Omental fat pad (tissue), 4 donors: ENCODE results near the gene TARDBP. TPM values are rescaled to one million over a fixed set of nuclear protein-coding genes. Genes with fewer than 3 reads are reported as not detected.

Experiments
- ATAC-seq: fragments of 150-250 bp; one replicate; pipeline ENCODE4 v1.9.1; 2016; ENCODE audit warnings: mild to moderate bottlenecking, moderate library complexity; ENCODE audit not compliant: low FRiP score
- DNase-seq: peaks from one replicate; pipeline ENCODE4 v3.0.0-alpha.2; 2019; ENCODE audit warnings: low spot score
- CTCF ChIP-seq, 3 donors: fragments of 450-650 bp; IDR thresholded peaks; one replicate each; pipeline ENCODE4 v1.5.1; 2016 to 2017; ENCODE audit warnings: antibody characterized with exemption in 3 of 3, mild to moderate bottlenecking in 3 of 3, moderate library complexity in 2 of 3
- total RNA-seq, 4 donors: library from RNA; depleted of rRNA; stranded (reverse); fragments of >200 nt; gene quantifications; one replicate each; pipeline ENCODE4 v1.1.0, GENCODE V29; 2016

Gene TARDBP
- total RNA-seq, 4 donors from 2014 or later = 73.8 to 188 (median 124) TPM

- ATAC-seq (peak; percentile 19), DNase-seq (no peak)
- TF ChIP-seq CTCF (IDR thresholded peaks at IDR 0.05) = no peak
Observed at GRCh38 chr1:10973552-10973951, 38.9 kb upstream of the TARDBP start.

GRCh38 chr1:10973956-10974881, 38.2 kb upstream of the TARDBP start:
- TF ChIP-seq CTCF (IDR thresholded peaks at IDR 0.05) = no peak
- no peak for DNase-seq
- peak; percentile 18 for ATAC-seq

- ATAC-seq (peak; percentile 30), DNase-seq (no peak)
- no peak for TF ChIP-seq CTCF (IDR thresholded peaks at IDR 0.05)
Observed at GRCh38 chr1:10975567-10976326, 36.7 kb upstream of the TARDBP start.

- no peak for TF ChIP-seq CTCF (IDR thresholded peaks at IDR 0.05)
- DNase-seq (no peak), ATAC-seq (no peak)
Observed at GRCh38 chr1:10978719-10979118, 33.7 kb upstream of the TARDBP start.

GRCh38 chr1:10979483-10979920, 33.0 kb upstream of the TARDBP start:
- ATAC-seq = no peak
- no peak for TF ChIP-seq CTCF (IDR thresholded peaks at IDR 0.05)
- DNase-seq = no peak

GRCh38 chr1:10980094-10980577, 32.3 kb upstream of the TARDBP start:
- peak; percentile 45 for DNase-seq
- ATAC-seq = peak; percentile 92
- no peak for TF ChIP-seq CTCF (IDR thresholded peaks at IDR 0.05)
